Embryonic facial prominence (tissue), 1 donor: ENCODE data around the gene PAX5.

Experiments
- DNase-seq: peaks from one replicate; pipeline ENCODE4 v3.0.0-alpha.2; 2016; ENCODE audit errors: extremely low spot score

The PAX5 gene

DNA sequence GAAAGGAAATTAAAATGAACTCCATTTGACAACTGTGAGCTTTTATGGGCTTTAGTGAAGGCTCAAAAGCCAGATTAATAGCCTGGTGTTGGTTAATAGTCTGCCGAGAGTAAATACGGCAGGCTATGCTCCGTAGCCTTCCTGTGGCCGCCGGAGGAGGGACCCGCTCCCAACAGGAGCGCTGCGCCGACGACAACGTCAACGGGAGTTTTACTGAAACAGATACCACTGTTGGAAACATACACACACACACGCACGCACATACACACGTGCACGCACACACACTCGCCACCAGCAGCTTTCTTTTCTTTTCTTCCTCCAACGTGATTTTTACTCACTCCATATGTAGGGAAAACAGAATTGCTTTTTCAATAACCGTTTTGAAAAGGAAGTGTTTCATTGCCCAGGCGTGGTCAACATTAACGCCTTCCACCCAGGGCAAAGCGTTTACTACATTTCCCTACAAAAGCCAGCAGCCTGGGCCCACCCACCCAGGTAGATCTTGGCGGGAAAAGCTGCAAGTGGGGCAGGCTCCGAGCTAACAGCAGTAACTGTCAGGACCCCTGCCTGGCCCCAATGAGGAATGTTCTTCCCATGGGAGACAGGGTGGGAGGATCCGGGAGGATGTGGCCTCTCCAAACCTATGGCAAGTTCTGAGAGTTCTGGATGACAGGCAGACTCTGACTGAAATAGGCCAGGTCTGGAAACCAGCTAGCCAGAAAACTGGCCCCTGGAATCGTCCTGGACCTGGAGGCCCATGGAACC lies 72.3 kb downstream of the PAX5 start:
- DNase-seq = no peak

DNA sequence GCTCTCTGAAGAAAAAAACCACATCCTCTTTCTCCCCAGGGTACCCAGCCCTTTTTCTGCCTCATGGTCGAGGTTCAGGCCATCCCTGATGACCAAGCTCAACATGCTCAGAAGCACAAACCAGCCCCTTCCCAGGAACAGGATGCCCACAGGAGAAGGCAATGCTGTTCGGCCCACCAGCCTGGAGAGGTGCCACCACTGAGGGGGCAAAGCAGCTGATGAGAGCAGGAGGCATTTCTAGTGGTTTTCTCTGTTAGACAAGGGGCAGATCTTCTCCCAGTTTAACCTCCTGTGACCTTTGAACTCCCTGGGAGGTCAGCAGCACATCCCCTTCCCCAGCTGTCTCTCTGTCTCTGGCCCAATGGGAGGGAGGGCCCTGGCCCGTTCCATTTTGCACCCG lies 73.0 kb downstream of the PAX5 start:
- DNase-seq = no peak

DNA sequence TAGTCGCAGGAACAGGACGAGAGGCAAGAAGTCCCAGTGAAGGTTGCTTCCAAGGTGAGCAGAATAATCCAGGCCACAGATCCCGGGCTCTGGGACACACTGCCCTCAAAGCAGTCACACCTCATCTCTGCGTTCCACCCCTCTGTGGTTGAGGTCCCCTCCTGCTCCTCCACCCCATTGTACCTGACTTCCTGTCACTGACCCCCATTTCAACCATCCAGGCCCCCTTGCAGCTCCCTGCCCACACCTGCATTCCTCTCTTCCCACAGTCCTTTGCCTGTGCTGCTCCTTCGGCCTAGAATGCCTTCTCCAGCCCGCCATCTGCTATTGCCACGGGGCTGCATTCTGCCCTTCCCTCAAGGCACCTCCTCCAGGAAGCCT lies 73.5 kb downstream of the PAX5 start:
- no peak for DNase-seq

DNA sequence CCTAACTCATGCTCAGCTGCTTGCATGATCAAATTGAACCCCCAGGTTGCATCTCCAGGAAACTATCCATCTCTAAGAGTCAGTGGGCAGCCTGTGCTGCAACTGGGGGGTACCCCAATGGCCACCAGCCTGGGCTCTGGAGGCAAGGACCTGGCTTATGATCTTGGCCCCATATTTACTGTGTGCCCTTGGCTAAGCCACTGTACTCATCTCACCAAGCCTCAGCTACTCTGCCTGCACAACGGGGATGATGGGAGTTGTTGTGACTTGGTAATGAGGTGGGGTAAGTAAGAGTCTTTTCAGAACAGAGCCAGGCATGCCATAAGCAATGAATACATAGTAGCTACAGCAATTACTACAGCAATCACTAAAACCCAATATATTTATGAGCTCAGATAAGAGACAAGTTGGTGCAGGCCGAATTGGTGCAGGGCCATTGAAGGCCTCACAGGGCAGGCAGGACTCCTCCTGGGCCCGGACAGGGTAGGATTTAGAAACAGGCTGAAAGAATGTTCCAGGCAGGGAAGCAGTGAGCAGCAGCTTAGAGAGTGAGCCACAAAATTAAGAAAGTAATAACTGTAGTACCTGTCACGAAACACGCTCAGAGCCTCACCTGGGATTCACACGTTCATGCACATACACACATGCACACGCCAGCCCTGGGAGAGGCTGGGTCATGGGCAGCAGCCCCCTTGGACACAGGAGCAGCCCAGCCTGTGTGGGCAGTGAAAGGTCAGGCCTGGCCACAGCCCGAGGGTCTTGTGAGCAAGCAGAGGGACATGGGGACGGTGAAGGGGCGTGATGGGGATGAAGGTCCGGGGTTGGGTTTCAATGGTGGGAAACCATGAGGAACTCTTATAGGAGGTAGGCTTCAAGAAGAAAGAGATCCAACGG lies 74.1 kb downstream of the PAX5 start:
- no peak for DNase-seq

DNA sequence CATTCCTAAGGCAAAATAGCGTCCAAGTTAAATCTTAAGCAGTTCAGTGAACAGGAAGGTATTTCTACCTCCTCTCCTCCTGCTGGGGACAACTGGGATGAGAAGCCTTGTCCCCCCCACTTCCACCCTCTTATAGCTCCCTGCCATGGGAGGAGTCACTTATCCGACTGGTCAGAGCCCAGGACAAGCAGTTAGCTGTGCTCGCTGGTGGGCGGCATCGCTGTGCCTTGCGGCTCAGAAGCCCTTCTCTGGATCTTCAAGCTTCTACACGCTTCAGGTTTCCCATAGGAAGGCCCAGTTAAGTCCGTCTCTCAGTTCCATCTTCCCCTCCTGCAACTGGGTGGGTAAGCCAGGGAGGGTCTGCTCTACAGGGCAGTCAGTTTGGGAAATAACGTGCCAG lies 77.2 kb downstream of the PAX5 start:
- no peak for DNase-seq

DNA sequence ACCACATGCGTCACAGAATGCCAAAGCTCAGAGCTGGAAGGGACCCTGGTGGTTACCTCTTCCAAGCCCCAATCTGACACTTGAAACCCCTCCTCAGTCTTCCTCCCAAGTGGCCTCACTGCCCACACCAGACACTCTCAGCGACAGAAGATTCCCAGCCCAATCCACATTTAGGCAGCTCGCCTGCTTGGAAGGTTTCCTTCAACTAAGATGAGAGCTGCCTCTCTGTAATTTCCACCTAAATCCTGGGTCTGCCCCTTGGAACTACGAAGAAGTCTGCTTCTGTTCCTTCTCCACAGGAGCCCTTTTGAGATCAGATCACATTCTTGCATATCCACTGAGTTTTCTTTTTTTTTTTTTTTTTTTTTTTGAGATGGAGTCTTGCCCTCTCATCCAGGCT lies 83.7 kb downstream of the PAX5 start:
- no peak for DNase-seq

DNA sequence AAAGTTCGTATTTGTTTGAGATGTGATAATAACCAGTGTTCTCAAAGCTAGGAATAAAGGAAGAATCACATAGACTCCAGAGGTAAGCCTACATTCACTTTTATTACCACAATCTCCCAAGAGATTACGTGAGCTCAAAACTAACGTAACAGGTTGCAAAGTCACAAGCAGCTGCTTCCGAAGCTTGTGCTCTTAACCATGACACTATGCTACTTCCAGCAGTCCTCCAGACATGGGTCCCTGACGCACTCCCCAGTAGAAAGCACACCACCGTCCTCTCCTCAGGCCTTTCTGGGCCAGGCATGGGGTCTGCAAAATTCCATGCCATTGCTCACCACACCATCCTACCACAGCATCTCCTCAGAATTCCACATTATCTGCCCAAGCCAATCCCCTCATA lies 84.6 kb downstream of the PAX5 start:
- DNase-seq = no peak

DNA sequence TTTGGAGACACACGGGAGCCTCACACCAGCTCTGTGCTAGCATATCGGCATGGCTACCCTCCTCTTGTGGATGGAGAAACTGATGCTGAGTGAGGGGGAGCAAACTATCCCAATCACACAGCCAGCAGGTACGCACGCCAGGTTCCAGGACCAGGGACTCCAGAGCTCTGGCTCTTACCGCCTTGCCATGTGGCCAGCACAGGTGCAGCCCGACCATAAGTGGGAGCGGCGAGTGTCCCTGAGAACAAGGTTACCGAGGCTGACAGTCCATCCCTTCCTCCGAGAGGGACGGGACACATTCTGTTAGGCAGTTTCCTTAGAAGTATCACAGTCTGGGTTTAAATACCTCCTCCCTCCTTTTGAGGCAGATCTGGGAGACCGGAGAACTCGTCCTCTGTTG lies 86.0 kb downstream of the PAX5 start:
- no peak for DNase-seq

DNA sequence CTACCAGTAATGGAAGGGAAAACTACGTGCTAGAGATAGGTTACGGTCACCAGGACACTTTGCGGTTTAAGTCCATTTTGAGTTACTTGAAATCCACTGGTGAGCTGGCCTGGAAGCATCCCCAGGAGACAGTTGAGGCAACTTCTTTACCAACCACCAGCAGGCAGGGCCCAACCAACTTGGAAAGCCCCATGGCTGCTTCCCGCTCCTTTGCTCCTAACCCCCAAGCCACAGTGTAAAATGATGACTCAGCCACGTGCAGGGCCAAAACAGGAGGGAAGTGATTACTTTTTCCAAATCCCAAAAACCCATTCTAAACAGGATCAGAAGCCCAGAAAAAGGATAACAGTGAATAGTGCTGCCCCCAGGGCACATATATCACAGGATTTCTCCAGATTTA lies 87.4 kb downstream of the PAX5 start:
- no peak for DNase-seq

DNA sequence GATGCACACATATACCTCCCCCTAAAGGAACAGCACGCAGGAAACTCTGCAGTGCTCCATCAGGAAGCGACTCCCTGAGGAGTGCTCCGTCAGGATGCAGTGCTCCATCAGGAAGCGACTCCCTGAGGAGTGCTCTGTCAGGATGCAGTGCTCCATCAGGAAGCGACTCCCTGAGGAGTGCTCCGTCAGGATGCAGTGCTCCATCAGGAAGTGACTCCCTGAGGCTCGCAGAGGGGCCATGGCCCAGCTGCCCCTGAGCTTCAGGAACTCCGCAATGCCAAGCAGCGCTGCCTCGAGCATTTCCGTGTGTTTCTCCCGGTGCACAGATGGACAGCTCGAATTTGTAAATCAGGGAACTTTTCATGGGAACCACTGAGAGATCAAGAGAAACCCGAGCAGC lies 88.1 kb downstream of the PAX5 start:
- no peak for DNase-seq

DNA sequence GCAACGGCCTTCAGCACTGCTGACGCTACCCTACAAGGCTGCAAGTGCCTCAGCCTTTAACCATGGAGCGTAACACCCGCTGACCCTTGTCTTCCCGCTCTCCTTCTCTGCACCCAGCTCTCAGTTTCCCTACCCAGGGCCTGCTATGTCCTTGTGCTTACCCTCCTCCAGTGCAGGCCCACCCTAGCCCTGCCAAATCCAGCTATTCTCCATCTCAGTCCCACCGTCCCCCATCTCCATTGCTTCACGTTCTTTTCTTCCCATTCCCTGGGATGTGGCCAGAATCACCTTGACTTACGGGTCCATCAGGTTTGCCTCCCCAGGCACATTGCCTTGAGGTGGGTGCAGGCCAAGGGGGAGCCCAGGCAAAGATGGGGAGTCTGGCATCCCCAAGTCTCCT lies 91.2 kb downstream of the PAX5 start:
- no peak for DNase-seq

DNA sequence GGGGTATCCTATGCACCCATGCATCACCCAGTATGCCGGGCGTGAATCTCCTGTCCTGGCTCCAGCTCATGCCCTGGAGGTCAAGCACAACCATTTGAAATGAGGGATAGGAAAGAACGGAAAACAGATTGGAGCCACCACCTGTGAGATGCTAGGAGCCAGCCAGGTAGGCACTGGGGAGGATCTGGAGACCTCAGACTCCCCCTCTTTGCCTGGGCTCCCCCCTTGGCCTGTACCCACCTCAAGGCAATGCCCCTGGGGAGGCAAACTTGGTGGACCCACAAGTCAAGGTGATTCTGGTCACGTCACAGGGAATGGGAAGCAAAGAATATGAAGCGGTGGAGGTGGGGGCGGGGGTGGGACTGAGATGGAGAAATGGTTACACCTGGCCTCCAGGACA lies 92.6 kb downstream of the PAX5 start:
- no peak for DNase-seq

DNA sequence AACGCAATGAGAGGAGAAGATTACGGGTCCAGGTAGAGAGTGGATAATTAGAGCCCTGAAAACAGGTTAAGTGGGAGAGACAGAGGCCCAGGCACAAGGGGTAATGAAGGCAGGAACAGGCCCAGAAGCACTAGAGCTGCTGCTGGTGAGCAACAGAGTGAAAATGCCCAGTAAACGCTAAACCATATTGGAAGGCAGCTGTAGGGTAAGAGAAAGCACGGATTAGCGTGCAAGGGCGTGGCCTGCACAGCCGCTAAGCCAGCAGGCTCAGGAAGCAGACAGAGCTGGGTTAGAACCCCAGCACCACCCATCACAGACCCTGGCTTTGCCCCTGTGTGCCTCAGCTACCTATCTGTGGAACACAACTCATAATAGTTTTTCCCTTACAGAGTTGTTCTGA lies 93.2 kb downstream of the PAX5 start:
- DNase-seq = no peak

DNA sequence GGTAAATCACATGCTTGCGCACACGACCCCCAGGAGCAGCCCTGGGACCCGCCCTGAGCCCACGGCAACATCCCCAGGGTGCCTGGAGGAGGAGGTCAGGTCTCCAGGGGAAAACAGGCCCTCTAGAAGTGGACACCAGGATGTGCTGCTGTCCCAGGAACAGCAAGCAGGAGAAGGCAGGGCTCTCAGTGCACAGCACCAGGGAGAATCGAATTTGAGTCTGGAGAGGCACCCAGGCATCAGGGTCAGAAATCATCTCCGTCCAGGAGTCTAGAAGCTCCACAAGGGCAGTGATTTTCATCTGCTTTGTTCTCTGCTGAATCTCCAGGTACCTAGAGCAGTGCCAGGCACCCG lies 93.6 kb downstream of the PAX5 start:
- no peak for DNase-seq

DNA sequence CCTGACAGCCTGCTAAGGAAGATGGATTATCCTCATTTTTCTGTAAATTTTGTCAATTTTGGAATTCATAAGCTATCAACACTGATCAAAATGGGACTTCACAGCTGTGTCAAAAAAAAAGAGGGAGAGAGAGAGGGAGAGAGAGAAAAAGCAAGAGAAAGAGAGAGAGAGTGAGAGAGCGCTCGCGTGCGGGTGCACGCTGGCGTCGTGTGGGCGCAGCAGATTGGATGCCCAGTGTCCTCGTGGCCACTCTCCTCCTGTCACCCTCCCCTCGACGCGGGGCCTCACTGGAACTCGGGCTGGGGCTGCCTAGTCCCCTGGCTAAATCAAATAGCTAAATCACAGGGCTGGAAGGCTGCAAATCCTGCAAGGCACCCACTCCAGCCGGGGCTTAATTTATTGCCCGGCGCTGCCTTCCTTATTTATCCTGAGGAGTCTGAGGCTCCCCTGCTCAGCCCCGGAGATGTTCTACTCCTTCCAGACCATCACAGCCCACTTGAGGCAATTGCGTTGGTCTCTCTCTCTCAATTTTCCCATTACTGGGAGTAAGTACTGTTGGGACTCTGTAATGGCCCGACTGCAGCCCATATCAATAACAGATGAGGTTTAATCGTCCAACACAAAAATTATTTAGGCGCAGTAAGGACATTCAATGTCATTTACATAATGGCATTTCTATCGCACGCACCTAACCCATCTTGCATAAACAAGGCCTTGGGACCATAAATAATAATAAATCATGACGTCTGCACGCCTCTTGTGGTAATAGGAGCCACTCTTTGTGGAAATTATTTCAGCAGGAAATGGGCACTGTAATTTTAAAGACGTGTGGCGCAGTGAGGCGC lies 94.2 kb downstream of the PAX5 start:
- no peak for DNase-seq

DNA sequence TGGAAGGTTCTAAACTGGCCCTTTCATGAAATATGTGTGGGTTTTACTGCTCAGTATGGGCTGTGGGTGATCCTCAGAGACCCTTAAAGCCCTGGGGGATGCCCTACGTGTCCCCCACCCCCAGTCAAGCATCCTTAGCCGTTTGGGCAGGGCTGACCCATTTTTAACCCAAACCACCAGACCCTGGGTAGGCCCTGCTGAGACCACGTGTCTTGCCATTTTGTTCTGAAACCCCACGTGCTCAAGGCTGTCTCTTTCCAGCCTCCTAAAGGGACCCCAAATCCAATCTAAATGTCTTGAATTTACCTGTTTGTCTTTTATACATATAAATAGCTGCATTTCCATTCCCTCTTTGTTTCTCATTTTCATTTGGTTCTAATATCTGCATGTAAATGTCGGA lies 94.9 kb downstream of the PAX5 start:
- no peak for DNase-seq

DNA sequence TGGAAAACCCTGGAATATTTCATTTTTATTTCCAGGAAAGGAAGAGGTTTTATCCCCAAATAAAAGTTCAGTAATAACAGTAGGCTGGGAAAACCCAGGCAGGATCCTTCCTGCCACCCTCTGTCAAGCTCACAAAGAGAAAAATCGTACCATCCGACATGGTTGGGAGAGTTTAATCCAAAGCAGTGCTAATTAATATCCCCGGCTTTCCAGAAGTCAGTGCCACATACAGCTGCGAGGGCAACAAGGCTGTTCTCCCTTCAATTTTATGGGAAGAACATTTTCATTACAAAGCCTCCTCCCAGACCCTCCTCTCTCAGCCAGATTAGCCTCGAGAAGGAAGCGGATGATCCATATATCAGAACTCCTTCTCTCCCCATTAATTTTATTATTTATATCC lies 95.5 kb downstream of the PAX5 start:
- DNase-seq = no peak

DNA sequence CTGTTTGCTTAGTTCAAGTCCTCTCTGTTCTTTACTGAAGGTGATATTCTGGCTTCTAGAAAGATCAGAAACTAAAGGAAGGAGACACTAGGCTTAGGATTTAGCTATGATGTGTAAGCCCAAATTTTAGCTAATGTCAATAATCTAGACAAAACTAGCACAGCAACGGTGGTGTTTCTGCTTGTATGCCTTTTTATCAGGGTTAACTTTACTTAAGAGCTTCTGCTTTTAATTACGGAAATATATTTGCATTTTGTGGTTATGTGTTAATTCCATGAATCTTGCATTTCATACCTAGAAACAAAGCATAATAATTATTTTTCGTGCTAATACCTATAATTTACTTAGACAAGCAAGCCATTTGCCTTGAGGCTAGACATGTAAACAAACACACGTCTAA lies 96.1 kb downstream of the PAX5 start:
- DNase-seq = no peak

DNA sequence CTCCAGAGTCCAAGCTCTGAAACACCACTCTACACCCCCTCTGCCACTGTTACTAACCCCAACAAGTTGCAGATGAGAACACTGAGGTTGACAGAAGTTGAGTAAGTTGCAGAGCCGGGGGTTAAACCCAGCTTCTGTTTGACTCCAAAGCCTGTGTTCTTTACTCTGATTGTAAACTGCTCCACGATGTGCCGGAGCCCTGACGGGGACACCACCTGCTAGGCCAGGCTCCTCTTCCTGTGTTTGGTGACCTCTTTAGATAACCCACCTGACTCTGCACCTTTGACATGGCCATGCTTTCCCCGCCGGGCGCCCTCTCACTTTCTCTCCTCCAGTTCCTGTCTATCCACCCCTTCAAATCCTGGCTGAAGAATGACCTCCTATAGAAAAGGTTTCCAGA lies 96.7 kb downstream of the PAX5 start:
- no peak for DNase-seq

DNA sequence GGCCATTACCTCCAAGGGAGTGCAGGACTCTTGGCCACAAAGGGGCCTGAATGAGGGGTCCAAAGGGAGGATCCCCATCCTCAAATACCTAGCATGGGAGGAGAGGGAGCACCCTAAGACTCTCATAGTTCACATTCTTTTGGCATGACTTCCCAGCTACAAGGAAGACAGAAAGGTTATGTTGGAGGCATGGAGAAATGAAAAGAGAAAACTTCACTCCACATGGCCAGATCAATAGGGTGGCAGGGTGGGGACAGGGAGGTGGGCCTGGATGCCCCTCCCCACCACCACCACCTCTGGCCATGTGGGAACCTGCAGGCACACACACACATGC lies 97.6 kb downstream of the PAX5 start:
- DNase-seq = no peak

DNA sequence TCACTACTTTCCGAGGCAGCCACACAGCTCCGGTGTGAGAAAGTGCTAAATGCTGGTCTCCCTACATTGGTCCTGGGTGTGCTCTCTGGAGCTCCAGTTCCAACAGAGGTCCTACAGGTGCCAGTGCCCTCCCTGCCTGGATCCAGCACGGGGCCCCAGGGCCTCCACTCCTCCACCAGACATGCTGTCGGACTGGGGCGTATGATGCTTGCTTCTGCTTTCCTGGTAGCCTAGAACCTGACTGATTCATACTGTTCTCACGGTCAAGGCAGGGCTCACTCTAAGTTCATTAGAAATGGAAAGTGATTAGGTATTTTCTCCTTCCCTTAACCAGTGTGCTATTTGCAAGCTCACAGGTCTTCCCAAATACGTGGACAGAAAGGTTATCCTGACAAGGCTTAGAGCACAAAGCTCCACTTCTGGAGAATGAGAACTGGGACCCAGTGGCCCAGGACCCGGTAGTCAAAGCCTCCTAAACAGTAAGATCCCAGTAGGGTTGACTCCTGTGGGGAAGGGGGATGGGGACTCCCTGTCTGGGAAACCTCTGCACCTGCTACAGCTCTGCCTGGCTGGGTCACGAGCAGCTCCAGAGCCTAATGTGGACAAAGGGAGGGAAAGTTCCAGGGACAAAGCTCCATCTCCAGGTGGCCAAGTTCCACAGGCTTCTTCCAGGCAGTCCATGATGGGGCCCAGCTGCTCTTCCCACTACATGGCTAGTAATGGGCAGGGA lies 98.1 kb downstream of the PAX5 start:
- DNase-seq = no peak

DNA sequence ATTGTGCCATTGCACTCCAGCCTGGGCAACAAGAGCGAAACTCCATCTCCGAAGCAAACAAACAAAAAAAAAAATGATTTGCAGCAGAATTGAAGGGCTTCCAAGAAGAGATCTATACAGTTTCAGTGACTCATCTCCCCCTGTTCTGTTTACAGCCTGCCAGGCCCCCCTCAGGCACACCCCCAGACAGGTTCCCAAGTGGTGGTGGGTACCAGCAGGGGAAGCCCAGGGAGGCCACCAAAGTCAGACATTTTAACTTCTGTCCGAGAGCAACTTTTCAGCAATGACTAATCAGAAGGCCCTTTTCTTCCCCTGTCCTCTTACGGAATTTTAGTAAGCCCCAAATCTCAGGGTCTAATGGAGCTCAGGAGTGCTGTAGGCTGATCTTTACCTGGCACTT lies 98.7 kb downstream of the PAX5 start:
- no peak for DNase-seq
